GM11168 (cell line): ENCODE results near the gene SV2A.
"Not testable (repeated sequence)": the region's sequence is repeated elsewhere in the genome, so short reads cannot be mapped to it uniquely, and the experiment has no call there.

Experiments used
- in situ Hi-C: fragments of 300-500 bp; cut with MboI; formaldehyde crosslinking; loops from one replicate; pipeline ENCODE4 v1.12.0; 2022; ENCODE audit warnings: low sequenced_read_pairs; ENCODE audit not compliant: unreplicated experiment

The SV2A gene

GRCh38 chr1:149888247-149888998 lies 29.2 kb downstream of the SV2A start:
- in situ Hi-C loops, result no loop called here

- in situ Hi-C loops, result no loop called here
These were observed 30.0 kb downstream of the SV2A start for GRCh38 chr1:149887456-149888246.

- in situ Hi-C loops, result not testable (repeated sequence)
These were observed 30.5 kb downstream of the SV2A start for GRCh38 chr1:149887196-149887455.

- in situ Hi-C loops, result no loop called here
These were observed 31.0 kb downstream of the SV2A start for GRCh38 chr1:149886396-149887195.

- in situ Hi-C loops, result not testable (repeated sequence)
These were observed 31.6 kb downstream of the SV2A start for GRCh38 chr1:149886121-149886395.

GRCh38 chr1:149885339-149886120 lies 32.1 kb downstream of the SV2A start:
- in situ Hi-C loops, result no loop called here

- in situ Hi-C loops, result no loop called here
These were observed 33.0 kb downstream of the SV2A start for GRCh38 chr1:149884433-149885338.

GRCh38 chr1:149883598-149884247 lies 33.9 kb downstream of the SV2A start:
- in situ Hi-C loops, result no loop called here

GRCh38 chr1:149881876-149882275 lies 35.8 kb downstream of the SV2A start:
- in situ Hi-C loops, result no loop called here

GRCh38 chr1:149879556-149879955 lies 38.1 kb downstream of the SV2A start:
- in situ Hi-C loops, result no loop called here

- in situ Hi-C loops, result no loop called here
These were observed 40.3 kb downstream of the SV2A start for GRCh38 chr1:149877211-149877946.

GRCh38 chr1:149873060-149873459 lies 44.6 kb downstream of the SV2A start:
- in situ Hi-C loops, result not testable (repeated sequence)

GRCh38 chr1:149866887-149867286 lies 50.8 kb downstream of the SV2A start:
- in situ Hi-C loops, result not testable (repeated sequence)

- in situ Hi-C loops, result not testable (repeated sequence)
These were observed 56.1 kb downstream of the SV2A start for GRCh38 chr1:149861497-149862054.

GRCh38 chr1:149860684-149861496 lies 56.8 kb downstream of the SV2A start:
- in situ Hi-C loops, result not testable (repeated sequence)

GRCh38 chr1:149860271-149860670 lies 57.4 kb downstream of the SV2A start:
- in situ Hi-C loops, result not testable (repeated sequence)
